Activated T-cell treated with anti-CD3 and anti-CD28 coated beads for 48 hours (primary cell): ENCODE results near the gene WFS1.

Experiments used
- DNase-seq: peaks from one replicate; pipeline ENCODE4 v3.0.0-alpha.2; 2020; ENCODE audit warnings: low read depth

WFS1 gene

GRCh38 chr4:6339818-6340445 is 70.3 kb downstream of the WFS1 start:
- no peak for DNase-seq

GRCh38 chr4:6340446-6341015 is 70.9 kb downstream of the WFS1 start:
- DNase-seq = no peak

- DNase-seq = no peak
Observed at GRCh38 chr4:6341696-6342095, 72.0 kb downstream of the WFS1 start.

GRCh38 chr4:6342530-6343293 is 73.1 kb downstream of the WFS1 start:
- DNase-seq = no peak

GRCh38 chr4:6343939-6344408 is 74.3 kb downstream of the WFS1 start:
- DNase-seq = no peak

- DNase-seq = no peak
Observed at GRCh38 chr4:6345096-6345830, 75.6 kb downstream of the WFS1 start.

GRCh38 chr4:6345866-6346265 is 76.2 kb downstream of the WFS1 start:
- no peak for DNase-seq

- no peak for DNase-seq
Observed at GRCh38 chr4:6346373-6347110, 76.9 kb downstream of the WFS1 start.

GRCh38 chr4:6347511-6348045 is 77.9 kb downstream of the WFS1 start:
- no peak for DNase-seq

- no peak for DNase-seq
Observed at GRCh38 chr4:6348408-6348807, 78.8 kb downstream of the WFS1 start.

- DNase-seq = no peak
Observed at GRCh38 chr4:6349896-6350603, 80.4 kb downstream of the WFS1 start.

GRCh38 chr4:6350646-6351045 is 81.0 kb downstream of the WFS1 start:
- no peak for DNase-seq

GRCh38 chr4:6351246-6352000 is 81.8 kb downstream of the WFS1 start:
- no peak for DNase-seq

- no peak for DNase-seq
Observed at GRCh38 chr4:6352031-6352692, 82.5 kb downstream of the WFS1 start.
